A549 (cell line): Measurements from ENCODE around the gene TUBB3. TPM values are rescaled to one million over a fixed set of nuclear protein-coding genes. Genes with fewer than 3 reads are reported as not detected.

ENCODE experiments used
- ATAC-seq, 2 experiments: fragments of 200-7000 bp in 1 of 2; fragments of >200 bp in 1 of 2; cut with Nextera tagmentation in 1 of 2; cut with Tn5 transposase in 1 of 2; 3 replicates each; pipeline versions ENCODE4 v1.8.0 to v1.9.1; 2018 to 2020; ENCODE audit warnings: mild to moderate bottlenecking in 1 of 2, moderate library complexity in 1 of 2
- CTCF ChIA-PET: fragments of 300-600 bp; sonication (Branson Sonifier 250); formaldehyde crosslinking; extraction: SDS; loops from one replicate; lab custom pipeline; 2021; ENCODE audit warnings: antibody characterized with exemption, inconsistent platforms; lab: Yijun Ruan, JAX
- POLR2A ChIA-PET: fragments of 350-600 bp; formaldehyde crosslinking; extraction: SDS; loops from one replicate; lab custom pipeline; 2021; ENCODE audit warnings: antibody characterized with exemption, inconsistent platforms; lab: Yijun Ruan, JAX
- DNase-seq, 2 experiments: peaks; one replicate each; pipeline versions ENCODE4 v3.0.0 to v3.0.0-alpha.2; 2011 to 2016; ENCODE audit warnings: low read depth in 1 of 2, low spot score in 1 of 2
- FAIRE-seq: peaks from 2 replicates; lab custom pipeline; 2011; peaks lifted over from hg19 to GRCh38; lab: Jason Lieb, UNC
- H3K27ac ChIP-seq, 2 experiments: fragments of >200 bp; sonication (Bioruptor Twin); formaldehyde crosslinking; 3 replicates each; pipeline ENCODE4 v1.5.1; 2016 to 2017
- H3K4me1 ChIP-seq: fragments of >200 bp; sonication (Bioruptor Twin); formaldehyde crosslinking; 3 replicates; pipeline ENCODE4 v1.6.1; 2016
- H3K4me2 ChIP-seq: fragments of >200 bp; sonication (Bioruptor Twin); formaldehyde crosslinking; 3 replicates; pipeline ENCODE4 v1.6.1; 2016
- H3K4me3 ChIP-seq: fragments of >200 bp; sonication (Bioruptor Twin); formaldehyde crosslinking; 3 replicates; pipeline ENCODE4 v1.5.1; 2016
- H3K9me3 ChIP-seq: fragments of >200 bp; sonication (Bioruptor Twin); formaldehyde crosslinking; 3 replicates; pipeline ENCODE4 v1.6.1; 2016
- BCL3 ChIP-seq: fragments of >200 bp; sonication (Bioruptor Twin); formaldehyde crosslinking; IDR thresholded peaks from 3 replicates; pipeline ENCODE4 v1.6.1; 2016
- BHLHE40 ChIP-seq: IDR thresholded peaks from 2 replicates; pipeline ENCODE4 v1.6.1; 2012; ENCODE audit warnings: low read depth, low read length, inconsistent platforms
- CBX2 ChIP-seq: fragments of 200-600 bp; sonication (generic); IDR thresholded peaks from 2 replicates; pipeline ENCODE4 v1.6.1; 2016; ENCODE audit warnings: low read depth, mild to moderate bottlenecking, borderline replicate concordance
- CBX8 ChIP-seq: fragments of 200-600 bp; sonication (generic); IDR thresholded peaks from 2 replicates; pipeline ENCODE4 v1.6.1; 2016
- EHF ChIP-seq: fragments of 250-450 bp; sonication (Bioruptor Pico); IDR thresholded peaks from 2 replicates; pipeline ENCODE4 v1.5.0; 2020; ENCODE audit warnings: mild to moderate bottlenecking
- ELK1 ChIP-seq: fragments of 150-350 bp; IDR thresholded peaks from 2 replicates; pipeline ENCODE4 v1.6.1; 2014; ENCODE audit warnings: low read depth, mild to moderate bottlenecking, low read length
- ESRRA ChIP-seq: fragments of 150-350 bp; IDR thresholded peaks from 2 replicates; pipeline ENCODE4 v1.6.1; 2014; ENCODE audit warnings: mild to moderate bottlenecking, low read length, borderline replicate concordance
- FOSB ChIP-seq: fragments of 250-450 bp; sonication (Bioruptor Pico); IDR thresholded peaks from 2 replicates; pipeline ENCODE4 v1.5.0; 2020; ENCODE audit warnings: mild to moderate bottlenecking, moderate library complexity
- FOSL2 ChIP-seq, 2 experiments: fragments of 450-650 bp in 1 of 2; fragments of >200 bp in 1 of 2; sonication (Bioruptor Twin) in 1 of 2; formaldehyde crosslinking; IDR thresholded peaks; 2 replicates each; pipeline versions ENCODE4 v1.5.0 to v1.6.1; 2016 to 2020; ENCODE audit warnings: mild to moderate bottlenecking in 1 of 2, moderate library complexity in 1 of 2
- KDM1A ChIP-seq: fragments of 200-600 bp; sonication (generic); IDR thresholded peaks from 2 replicates; pipeline ENCODE4 v1.6.1; 2016; ENCODE audit warnings: low read depth, mild to moderate bottlenecking
- MAX ChIP-seq: IDR thresholded peaks from 2 replicates; pipeline ENCODE4 v1.6.1; 2012
- MAZ ChIP-seq: fragments of 150-350 bp; IDR thresholded peaks from 2 replicates; pipeline ENCODE4 v1.6.1; 2014; ENCODE audit warnings: antibody characterized with exemption, low read depth, low read length, borderline replicate concordance
- MYC ChIP-seq: IDR thresholded peaks from 2 replicates; pipeline ENCODE4 v1.6.1; 2012; ENCODE audit warnings: mild to moderate bottlenecking, inconsistent platforms, low read length, improper control_type of control experiment, borderline replicate concordance
- NFE2L2 ChIP-seq: fragments of 150-350 bp; conservative IDR thresholded peaks from 2 replicates; pipeline ENCODE4 v1.6.1; 2014; ENCODE audit warnings: low read length
- PBX3 ChIP-seq: IDR thresholded peaks from 2 replicates; pipeline ENCODE4 v1.6.1; 2012
- POLR2AphosphoS2 ChIP-seq: conservative IDR thresholded peaks from 2 replicates; pipeline ENCODE4 v1.6.1; 2012; ENCODE audit warnings: low read length, improper control_type of control experiment, inconsistent platforms
- RARB ChIP-seq: fragments of 250-450 bp; sonication (Bioruptor Pico); IDR thresholded peaks from 2 replicates; pipeline ENCODE4 v1.8.0; 2021; ENCODE audit warnings: mild to moderate bottlenecking, moderate library complexity
- RCOR1 ChIP-seq: fragments of 150-350 bp; IDR thresholded peaks from 2 replicates; pipeline ENCODE4 v1.6.1; 2014; ENCODE audit warnings: antibody characterized with exemption, low read length, low read depth
- RFX5 ChIP-seq: fragments of 450-650 bp; IDR thresholded peaks from 2 replicates; pipeline ENCODE4 v1.7.1; 2014; ENCODE audit warnings: antibody characterized with exemption, mild to moderate bottlenecking, moderate library complexity
- ZNF302 ChIP-seq: fragments of 250-450 bp; sonication (Bioruptor Pico); IDR thresholded peaks from 2 replicates; pipeline ENCODE4 v1.9.0; 2021; ENCODE audit warnings: inconsistent platforms, mild to moderate bottlenecking, moderate library complexity
- WGBS: methylation state at CpG from one replicate; pipeline ENCODE4 v1.1.6; 2017; ENCODE audit errors: missing lambda C conversion rate; 5-methylcytosine and 5-hydroxymethylcytosine counted together
- polyA plus RNA-seq, 4 experiments: library from polyadenylated mRNA; depleted of rRNA in 3 of 4; stranded (reverse); fragments of >200 nt; fragmentation: RNase III in 1 of 4; extraction: RNeasy Plus Mini Kit Qiagen cat#74134 plus additional on column Dnase treatment in 1 of 4; gene quantifications; 2 replicates in 3 of 4; 3 replicates in 1 of 4; pipeline ENCODE4 v1.2.3, GENCODE V29; 2011 to 2017
- TF ChIP-seq, protein P1 (sequence below): fragments of 250-450 bp; sonication (Bioruptor Pico); IDR thresholded peaks from 2 replicates; pipeline ENCODE4 v1.5.0; 2021; ENCODE audit warnings: mild to moderate bottlenecking, moderate library complexity, borderline replicate concordance
- TF ChIP-seq, protein P2 (sequence below): fragments of >200 bp; sonication (Bioruptor Twin); formaldehyde crosslinking; IDR thresholded peaks from 2 replicates; pipeline ENCODE4 v1.6.1; 2016
- TF ChIP-seq, protein P3 (sequence below): IDR thresholded peaks from 2 replicates; pipeline ENCODE4 v1.6.1; 2012; ENCODE audit warnings: low read depth, borderline replicate concordance

The TUBB3 gene
- polyA plus RNA-seq, 2 of the 4 experiments (the other 2 are of a cell fraction) = 48.9 to 163 TPM

GRCh38 chr16:89951509-89951908 is 28.4 kb downstream of the TUBB3 start:
- CTCF ChIA-PET = interaction anchor here (1.1 to 1.4 kb wide), 3 partner anchors 11 to 46 kb away, joined by 4 to 5 read pairs (median 5); no protein-coding TSS in a partner anchor
- WGBS = 93% methylated on average over 5 of the region's 5 CpGs
- H3K9me3 ChIP-seq = no peaks in the 10 kb centered on the region
- POLR2A ChIA-PET = no interaction called here
- DNase-seq (no peak), ATAC-seq (no peak), FAIRE-seq (no peak)
- H3K27ac ChIP-seq = no peak overlapping the region
- no peak overlapping the region for H3K4me2 ChIP-seq
- peaks cover 11% of the 10 kb centered on the region; the same call in 2 of the 3 replicates for H3K4me1 ChIP-seq
- TF ChIP-seq, protein P1, sequence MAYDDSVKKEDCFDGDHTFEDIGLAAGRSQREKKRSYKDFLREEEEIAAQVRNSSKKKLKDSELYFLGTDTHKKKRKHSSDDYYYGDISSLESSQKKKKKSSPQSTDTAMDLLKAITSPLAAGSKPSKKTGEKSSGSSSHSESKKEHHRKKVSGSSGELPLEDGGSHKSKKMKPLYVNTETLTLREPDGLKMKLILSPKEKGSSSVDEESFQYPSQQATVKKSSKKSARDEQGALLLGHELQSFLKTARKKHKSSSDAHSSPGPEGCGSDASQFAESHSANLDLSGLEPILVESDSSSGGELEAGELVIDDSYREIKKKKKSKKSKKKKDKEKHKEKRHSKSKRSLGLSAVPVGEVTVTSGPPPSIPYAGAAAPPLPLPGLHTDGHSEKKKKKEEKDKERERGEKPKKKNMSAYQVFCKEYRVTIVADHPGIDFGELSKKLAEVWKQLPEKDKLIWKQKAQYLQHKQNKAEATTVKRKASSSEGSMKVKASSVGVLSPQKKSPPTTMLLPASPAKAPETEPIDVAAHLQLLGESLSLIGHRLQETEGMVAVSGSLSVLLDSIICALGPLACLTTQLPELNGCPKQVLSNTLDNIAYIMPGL (CRISPR knock-in tag) = no peak
- TF ChIP-seq MAX = no peak
- no peak for TF ChIP-seq BHLHE40
- no peak for TF ChIP-seq RCOR1
- no peak for TF ChIP-seq BCL3
- H3K4me3 ChIP-seq = no peak overlapping the region

DNA sequence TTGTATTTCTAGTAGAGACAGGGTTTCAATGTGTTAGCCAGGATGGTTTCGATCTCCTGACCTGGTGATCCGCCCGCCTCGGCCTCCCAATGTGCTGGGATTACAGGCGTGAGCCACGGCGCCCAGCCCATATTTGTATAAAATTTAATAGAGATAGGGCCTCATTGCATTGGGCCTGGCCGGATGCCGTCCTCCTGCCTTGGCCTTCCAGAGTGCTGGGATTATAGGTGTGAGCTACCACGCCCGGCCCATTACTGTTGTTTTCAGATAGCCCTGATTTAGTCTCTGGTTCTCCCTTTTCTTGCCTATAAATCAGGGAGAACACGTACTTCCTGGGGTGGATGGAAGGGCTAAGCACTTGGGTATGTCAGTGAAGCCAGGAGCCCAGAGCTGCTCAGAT is 28.9 kb downstream of the TUBB3 start:
- Histone ChIP-seq H3K27ac (no peak overlapping the region), H3K4me1 (peaks cover 11% of the 10 kb centered on the region; the same call in 2 of the 3 replicates), H3K4me2 (no peak overlapping the region), H3K9me3 (no peaks in the 10 kb centered on the region), H3K4me3 (no peak overlapping the region)
- ChIA-PET POLR2A (no interaction called here), CTCF (interaction anchor here (1.1 kb wide), 1 partner anchor 12 kb away, joined by 4 read pairs; no protein-coding TSS in a partner anchor)
- ATAC-seq = no peak
- 98% methylated on average over 12 of the region's 12 CpGs for WGBS
- no peak for FAIRE-seq
- no peak for DNase-seq
- no peak for TF ChIP-seq NFE2L2
- TF ChIP-seq, protein P2, sequence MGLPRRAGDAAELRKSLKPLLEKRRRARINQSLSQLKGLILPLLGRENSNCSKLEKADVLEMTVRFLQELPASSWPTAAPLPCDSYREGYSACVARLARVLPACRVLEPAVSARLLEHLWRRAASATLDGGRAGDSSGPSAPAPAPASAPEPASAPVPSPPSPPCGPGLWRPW = no peak
- no peak for TF ChIP-seq MAZ
- TF ChIP-seq POLR2AphosphoS2 = no peak
- TF ChIP-seq MYC = no peak
- no peak for TF ChIP-seq EHF
- TF ChIP-seq, protein P3, sequence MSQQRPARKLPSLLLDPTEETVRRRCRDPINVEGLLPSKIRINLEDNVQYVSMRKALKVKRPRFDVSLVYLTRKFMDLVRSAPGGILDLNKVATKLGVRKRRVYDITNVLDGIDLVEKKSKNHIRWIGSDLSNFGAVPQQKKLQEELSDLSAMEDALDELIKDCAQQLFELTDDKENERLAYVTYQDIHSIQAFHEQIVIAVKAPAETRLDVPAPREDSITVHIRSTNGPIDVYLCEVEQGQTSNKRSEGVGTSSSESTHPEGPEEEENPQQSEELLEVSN = no peak
- no peak for TF ChIP-seq ELK1

DNA sequence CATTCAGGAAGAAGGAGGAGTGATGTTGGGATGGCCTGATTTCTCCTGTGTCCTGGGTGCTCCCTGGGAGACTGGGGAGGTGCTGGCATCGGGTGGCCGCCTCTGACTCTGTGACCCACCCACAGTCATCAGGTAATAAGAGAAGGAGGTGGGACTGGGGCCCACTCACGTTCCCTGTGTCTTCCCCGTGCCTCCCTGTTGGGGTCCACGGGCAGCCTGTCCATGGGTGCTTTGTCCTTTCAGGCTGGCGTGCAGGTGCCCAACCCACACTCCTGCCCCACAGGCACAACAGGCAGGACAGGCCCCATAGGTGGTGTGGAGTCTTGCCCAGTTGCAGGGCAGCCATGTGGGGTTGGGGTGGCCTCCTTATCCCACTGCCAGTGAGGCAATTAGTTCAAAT is 29.4 kb downstream of the TUBB3 start:
- FAIRE-seq = no peak
- Histone ChIP-seq H3K9me3 (no peaks in the 10 kb centered on the region), H3K4me2 (no peak overlapping the region), H3K27ac (no peak overlapping the region), H3K4me1 (peaks cover 9% of the 10 kb centered on the region; the same call in 2 of the 3 replicates), H3K4me3 (no peak overlapping the region)
- ATAC-seq = no peak
- ChIA-PET POLR2A (no interaction called here), CTCF (interaction anchor here (0.6 kb wide), 1 partner anchor 478 kb away, joined by 3 read pairs; no protein-coding TSS in a partner anchor)
- WGBS = 88% methylated on average over 6 of the region's 6 CpGs
- no peak for DNase-seq
- TF ChIP-seq FOSB (CRISPR knock-in tag) (no peak), EHF (no peak), ZNF302 (no peak), NFE2L2 (no peak), RARB (CRISPR knock-in tag) (no peak), POLR2AphosphoS2 (no peak), CBX2 (no peak), ESRRA (no peak), MYC (no peak), KDM1A (no peak), PBX3 (no peak), FOSL2 (IDR thresholded peaks at IDR 0.05) (no peak), FOSL2 (CRISPR knock-in tag; IDR thresholded peaks at IDR 0.05) (no peak), RFX5 (no peak), CBX8 (no peak)
- TF ChIP-seq, protein P2 = no peak
- TF ChIP-seq, protein P1 (CRISPR knock-in tag) = no peak
